ENCODE data around the gene CCIN. TPM values are rescaled to one million over a fixed set of nuclear protein-coding genes. Genes with fewer than 3 reads are reported as not detected.

Gene CCIN
- not detected in 2 replicates for total RNA-seq
- long read RNA-seq, result 0 reads

GRCh38 chr9:36169166-36169565, at the start of gene CCIN:
Gene CCIN (plus strand): TSS chr9:36169388. CDS start chr9:36169503, 115 bp downstream.
- no peak for DNase-seq (ENCODE audit: low spot score, unreplicated experiment)

GRCh38 chr9:36119476-36119875, 49.7 kb upstream of the CCIN start:
- H3K27ac Mint-ChIP-seq, result no peak overlapping the region
- no peak for TF ChIP-seq CTCF (IDR thresholded peaks at IDR 0.05; ENCODE audit: unreplicated experiment)
- no peaks in the 10 kb centered on the region for H3K27me3 Mint-ChIP-seq
- peaks cover 21% of the 10 kb centered on the region for H3K36me3 Mint-ChIP-seq (ENCODE audit: insufficient read depth)
- H3K4me3 Mint-ChIP-seq (ENCODE audit: low read depth), result no peak overlapping the region
- H3K9me3 Mint-ChIP-seq (ENCODE audit: low read depth), result no peaks in the 10 kb centered on the region
- no peak for DNase-seq (ENCODE audit: low spot score, unreplicated experiment)
- peaks cover 8% of the 10 kb centered on the region for H3K4me1 Mint-ChIP-seq (ENCODE audit: low read depth)

More at GRCh38 chr9:36169166-36169565, at the start of gene CCIN:
- Mint-ChIP-seq H3K36me3 (ENCODE audit: insufficient read depth) (no peaks in the 10 kb centered on the region), H3K4me3 (ENCODE audit: low read depth) (no peak within 1 kb of the TSS), H3K4me1 (ENCODE audit: low read depth) (no peaks in the 10 kb centered on the region), H3K27ac (no peak within 1 kb of the TSS), H3K9me3 (ENCODE audit: low read depth) (no peaks in the 10 kb centered on the region), H3K27me3 (peaks cover 20% of the 10 kb centered on the region)
- TF ChIP-seq CTCF (IDR thresholded peaks at IDR 0.05; ENCODE audit: unreplicated experiment), result no peak

GRCh38 chr9:36120705-36121104, 48.5 kb upstream of the CCIN start:
- Mint-ChIP-seq H3K27me3 (no peaks in the 10 kb centered on the region), H3K4me1 (ENCODE audit: low read depth) (peaks cover 8% of the 10 kb centered on the region), H3K4me3 (ENCODE audit: low read depth) (no peak overlapping the region), H3K9me3 (ENCODE audit: low read depth) (no peaks in the 10 kb centered on the region), H3K27ac (no peak overlapping the region), H3K36me3 (ENCODE audit: insufficient read depth) (peaks cover 21% of the 10 kb centered on the region)
- DNase-seq (ENCODE audit: low spot score, unreplicated experiment), result no peak
- no peak for TF ChIP-seq CTCF (IDR thresholded peaks at IDR 0.05; ENCODE audit: unreplicated experiment)

- Mint-ChIP-seq H3K27ac (no peak overlapping the region), H3K4me3 (ENCODE audit: low read depth) (no peak overlapping the region), H3K36me3 (ENCODE audit: insufficient read depth) (peaks cover 16% of the 10 kb centered on the region), H3K4me1 (ENCODE audit: low read depth) (peaks cover 8% of the 10 kb centered on the region), H3K27me3 (no peaks in the 10 kb centered on the region), H3K9me3 (ENCODE audit: low read depth) (no peaks in the 10 kb centered on the region)
- no peak for TF ChIP-seq CTCF (IDR thresholded peaks at IDR 0.05; ENCODE audit: unreplicated experiment)
- DNase-seq (ENCODE audit: low spot score, unreplicated experiment), result no peak
Measured at GRCh38 chr9:36121971-36122370, 47.2 kb upstream of the CCIN start.

GRCh38 chr9:36123515-36123914, 45.7 kb upstream of the CCIN start:
- Mint-ChIP-seq H3K9me3 (ENCODE audit: low read depth) (no peaks in the 10 kb centered on the region), H3K27me3 (peaks cover 9% of the 10 kb centered on the region), H3K4me1 (ENCODE audit: low read depth) (peaks cover 6% of the 10 kb centered on the region), H3K4me3 (ENCODE audit: low read depth) (no peak overlapping the region), H3K27ac (no peak overlapping the region), H3K36me3 (ENCODE audit: insufficient read depth) (peaks cover 12% of the 10 kb centered on the region)
- no peak for DNase-seq (ENCODE audit: low spot score, unreplicated experiment)
- no peak for TF ChIP-seq CTCF (IDR thresholded peaks at IDR 0.05; ENCODE audit: unreplicated experiment)

Measured in progenitor cell of endocrine pancreas (in vitro differentiated cells).